A673 (cell line): ENCODE data around the gene PCDHA3.
"Not testable (repeated sequence)": the region's sequence is repeated elsewhere in the genome, so short reads cannot be mapped to it uniquely, and the experiment has no call there.

ENCODE experiments used
- EZH2 ChIP-seq: fragments of 200-600 bp; sonication (generic); IDR thresholded peaks from 2 replicates; pipeline ENCODE4 v1.6.1; 2017; ENCODE audit warnings: borderline replicate concordance, low read depth, mild to moderate bottlenecking, mixed read lengths, antibody characterized with exemption, low read length; ENCODE audit not compliant: poor library complexity, severe bottlenecking
- TF ChIP-seq, protein P1 (sequence below): fragments of 300-800, 200-600 bp; sonication (generic); conservative IDR thresholded peaks from 2 replicates; pipeline ENCODE4 v1.5.1; 2017; ENCODE audit warnings: low read depth, mild to moderate bottlenecking, antibody characterized with exemption, low read length, moderate library complexity, mixed read lengths

DNA sequence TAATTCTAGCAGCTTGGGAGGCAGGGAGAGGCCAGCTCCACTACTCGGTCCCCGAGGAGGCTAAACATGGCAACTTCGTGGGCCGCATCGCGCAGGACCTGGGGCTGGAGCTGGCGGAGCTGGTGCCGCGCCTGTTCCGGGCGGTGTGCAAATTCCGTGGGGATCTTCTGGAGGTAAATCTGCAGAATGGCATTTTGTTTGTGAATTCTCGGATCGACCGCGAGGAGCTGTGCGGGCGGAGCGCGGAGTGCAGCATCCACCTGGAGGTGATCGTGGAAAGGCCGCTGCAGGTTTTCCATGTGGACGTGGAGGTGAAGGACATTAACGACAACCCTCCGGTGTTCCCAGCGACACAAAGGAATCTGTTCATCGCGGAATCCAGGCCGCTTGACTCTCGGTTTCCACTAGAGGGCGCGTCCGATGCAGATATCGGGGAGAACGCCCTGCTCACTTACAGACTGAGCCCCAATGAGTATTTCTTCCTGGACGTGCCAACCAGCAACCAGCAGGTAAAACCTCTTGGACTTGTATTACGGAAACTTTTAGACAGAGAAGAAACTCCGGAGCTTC is 33.7 kb downstream of the PCDHA3 start:
- TF ChIP-seq, protein P1, sequence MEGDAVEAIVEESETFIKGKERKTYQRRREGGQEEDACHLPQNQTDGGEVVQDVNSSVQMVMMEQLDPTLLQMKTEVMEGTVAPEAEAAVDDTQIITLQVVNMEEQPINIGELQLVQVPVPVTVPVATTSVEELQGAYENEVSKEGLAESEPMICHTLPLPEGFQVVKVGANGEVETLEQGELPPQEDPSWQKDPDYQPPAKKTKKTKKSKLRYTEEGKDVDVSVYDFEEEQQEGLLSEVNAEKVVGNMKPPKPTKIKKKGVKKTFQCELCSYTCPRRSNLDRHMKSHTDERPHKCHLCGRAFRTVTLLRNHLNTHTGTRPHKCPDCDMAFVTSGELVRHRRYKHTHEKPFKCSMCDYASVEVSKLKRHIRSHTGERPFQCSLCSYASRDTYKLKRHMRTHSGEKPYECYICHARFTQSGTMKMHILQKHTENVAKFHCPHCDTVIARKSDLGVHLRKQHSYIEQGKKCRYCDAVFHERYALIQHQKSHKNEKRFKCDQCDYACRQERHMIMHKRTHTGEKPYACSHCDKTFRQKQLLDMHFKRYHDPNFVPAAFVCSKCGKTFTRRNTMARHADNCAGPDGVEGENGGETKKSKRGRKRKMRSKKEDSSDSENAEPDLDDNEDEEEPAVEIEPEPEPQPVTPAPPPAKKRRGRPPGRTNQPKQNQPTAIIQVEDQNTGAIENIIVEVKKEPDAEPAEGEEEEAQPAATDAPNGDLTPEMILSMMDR, result not testable (repeated sequence)
- TF ChIP-seq EZH2, result not testable (repeated sequence)
